Endothelial cell of umbilical vein (primary cell): ENCODE measurements around the gene DKK3. TPM values are rescaled to one million over a fixed set of nuclear protein-coding genes. Genes with fewer than 3 reads are reported as not detected.

Source experiments
- BruUV-seq: library from RNA; stranded (reverse); fragments of 400-500 nt; replicated peaks from 2 replicates; lab custom pipeline; 2021; lab: Mats Ljungman, UMichigan
- CTCF ChIA-PET: fragments of 300-600, 350-600 bp; sonication (Branson Sonifier 250); formaldehyde crosslinking; loops from one replicate; lab custom pipeline; 2021; ENCODE audit warnings: antibody characterized with exemption, inconsistent platforms; lab: Charles Lee
- POLR2A ChIA-PET: fragments of 300-600, 350-600 bp; sonication (Branson Sonifier 250); formaldehyde crosslinking; loops from one replicate; lab custom pipeline; 2021; ENCODE audit warnings: antibody characterized with exemption, inconsistent platforms; lab: Charles Lee
- DNase-seq: peaks from one replicate; pipeline ENCODE4 v3.0.0-alpha.2; 2011; ENCODE audit warnings: low read depth, low spot score
- FAIRE-seq: peaks from 2 replicates; lab custom pipeline; 2011; peaks lifted over from hg19 to GRCh38; lab: Jason Lieb, UNC
- H2AFZ ChIP-seq: 2 replicates; pipeline ENCODE4 v1.6.0; 2012; ENCODE audit warnings: low read depth, low read length, control low read depth, inconsistent platforms
- H3K27ac ChIP-seq: 2 replicates; pipeline ENCODE4 v1.5.1; 2011; ENCODE audit warnings: low read depth, mild to moderate bottlenecking, control low read depth, low read length, moderate library complexity; ENCODE audit not compliant: insufficient read depth
- H3K27me3 ChIP-seq, 2 experiments: 2 replicates each; pipeline versions ENCODE4 v1.6.0 to v1.6.1; 2011; ENCODE audit warnings: low read length in 2 of 2, mixed read lengths in 1 of 2; ENCODE audit not compliant: control insufficient read depth in 2 of 2, insufficient read depth in 2 of 2
- H3K36me3 ChIP-seq, 2 experiments: 2 replicates in 1 of 2; 3 replicates in 1 of 2; pipeline ENCODE4 v1.5.1; 2011; ENCODE audit warnings: low read length in 2 of 2, mild to moderate bottlenecking in 1 of 2, moderate library complexity in 1 of 2; ENCODE audit not compliant: control insufficient read depth in 2 of 2, insufficient read depth in 2 of 2; ENCODE audit errors: extremely low read depth in 1 of 2
- H3K4me1 ChIP-seq: 3 replicates; pipeline ENCODE4 v1.5.1; 2011; ENCODE audit warnings: mild to moderate bottlenecking, low read length; ENCODE audit not compliant: control insufficient read depth, insufficient read depth; ENCODE audit errors: extremely low read depth
- H3K4me2 ChIP-seq: 2 replicates; pipeline ENCODE4 v1.6.1; 2011; ENCODE audit warnings: low read length, control low read depth, mixed read lengths; ENCODE audit not compliant: insufficient read depth
- H3K4me3 ChIP-seq, 3 experiments: fragments of 200-600 bp in 1 of 3; sonication (generic), shearing (Covaris generic) in 1 of 3; replicated peaks in 1 of 3; 2 replicates each; pipeline ENCODE4 v1.5.1; 2011 to 2016; ENCODE audit warnings: control low read depth in 3 of 3, low read length in 3 of 3, mild to moderate bottlenecking in 2 of 3, inconsistent platforms in 1 of 3, low read depth in 1 of 3, moderate library complexity in 1 of 3; ENCODE audit not compliant: insufficient read depth in 1 of 3
- H3K79me2 ChIP-seq: 2 replicates; pipeline ENCODE4 v1.6.0; 2012; ENCODE audit warnings: low read length, inconsistent platforms; ENCODE audit not compliant: control insufficient read depth, insufficient read depth
- H3K9ac ChIP-seq: replicated peaks from 2 replicates; pipeline ENCODE3; 2011; ENCODE audit warnings: low read length, control low read depth; ENCODE audit not compliant: insufficient read depth; ENCODE audit errors: extremely low read depth
- H3K9me1 ChIP-seq: replicated peaks from 3 replicates; pipeline ENCODE4 v1.6.0; 2011; ENCODE audit warnings: mild to moderate bottlenecking, low read length; ENCODE audit not compliant: control insufficient read depth, insufficient read depth; ENCODE audit errors: extremely low read depth
- H3K9me3 ChIP-seq: replicated peaks from 2 replicates; pipeline ENCODE4 v1.5.1; 2012; ENCODE audit warnings: low read length, inconsistent platforms; ENCODE audit not compliant: control insufficient read depth, insufficient read depth
- H4K20me1 ChIP-seq: replicated peaks from 2 replicates; pipeline ENCODE3; 2011; ENCODE audit warnings: mild to moderate bottlenecking, low read length; ENCODE audit not compliant: control insufficient read depth, insufficient read depth; ENCODE audit errors: extremely low read depth
- EZH2 ChIP-seq: IDR thresholded peaks from 2 replicates; pipeline ENCODE4 v1.6.1; 2012; ENCODE audit warnings: borderline replicate concordance, low read depth, mild to moderate bottlenecking, moderate library complexity, low read length, inconsistent platforms; ENCODE audit not compliant: severe bottlenecking
- FOS ChIP-seq: IDR thresholded peaks from 2 replicates; pipeline ENCODE4 v1.6.1; 2011; ENCODE audit warnings: mild to moderate bottlenecking, low read length, moderate library complexity, borderline replicate concordance; ENCODE audit not compliant: insufficient read depth
- GATA2 ChIP-seq: IDR thresholded peaks from 2 replicates; pipeline ENCODE4 v1.7.0; 2011; ENCODE audit warnings: low read depth, mild to moderate bottlenecking, moderate library complexity, mixed read lengths, low read length; ENCODE audit not compliant: insufficient read length, insufficient read depth
- JUN ChIP-seq: IDR thresholded peaks from 2 replicates; pipeline ENCODE4 v1.6.1; 2011; ENCODE audit warnings: borderline replicate concordance, low read depth; ENCODE audit not compliant: insufficient read length, insufficient read depth
- MYC ChIP-seq: IDR thresholded peaks from one replicate; pipeline ENCODE4 v1.6.1; 2011; ENCODE audit warnings: mild to moderate bottlenecking, low read depth, low read length
- POLR2A ChIP-seq: IDR thresholded peaks from 2 replicates; pipeline ENCODE4 v1.6.1; 2012; ENCODE audit warnings: low read depth, mild to moderate bottlenecking, control low read depth, low read length
- POLR2AphosphoS5 ChIP-seq: IDR thresholded peaks from 2 replicates; pipeline ENCODE4 v1.6.1; 2012; ENCODE audit warnings: low read depth, mild to moderate bottlenecking, control low read depth, low read length, moderate library complexity; ENCODE audit not compliant: insufficient read depth
- dilution Hi-C: fragments of 300-500 bp; cut with MboI; formaldehyde crosslinking; loops from one replicate; pipeline ENCODE4 v1.15.0; 2019; ENCODE audit warnings: low sequenced_read_pairs; ENCODE audit not compliant: extremely low pct_ligation_motif_present
- intact Hi-C: fragments of 100-400 bp; cut with micrococcal nuclease; formaldehyde crosslinking; loops from one replicate; pipeline ENCODE4 v1.10.0; 2022
- polyA plus RNA-seq, 4 experiments: library from polyadenylated mRNA; depleted of rRNA in 3 of 4; stranded (reverse) in 3 of 4; unstranded in 1 of 4; fragments of >200 nt; gene quantifications; 2 replicates each; pipeline versions ENCODE4 v1.2.1 to v1.2.3, GENCODE V29; 2011 to 2012; ENCODE audit warnings: missing spikeins in 1 of 4
- total RNA-seq: library from RNA; stranded (reverse); gene quantifications from 2 replicates; pipeline ENCODE4 v1.2.3, GENCODE V29; 2021
- TF ChIP-seq, protein P1 (sequence below): IDR thresholded peaks from 2 replicates; pipeline ENCODE4 v1.6.1; 2011; ENCODE audit not compliant: insufficient read depth, insufficient read length
- TF ChIP-seq, protein P2 (sequence below), 2 donors: IDR thresholded peaks; 1 replicate in 1 of 2; 2 replicates in 1 of 2; pipeline ENCODE4 v1.5.1; 2011; ENCODE audit warnings: low read length in 2 of 2, mild to moderate bottlenecking in 2 of 2, moderate library complexity in 2 of 2, control low read depth in 1 of 2, inconsistent platforms in 1 of 2, low read depth in 1 of 2; ENCODE audit not compliant: insufficient read depth in 1 of 2; ENCODE audit errors: extremely low read depth in 1 of 2

DKK3 gene
- total and polyA plus RNA-seq, 2 donors (not counting 3 experiments of a cell fraction or from before 2014, with no cell fraction given), result 131 to 335 TPM

DNA sequence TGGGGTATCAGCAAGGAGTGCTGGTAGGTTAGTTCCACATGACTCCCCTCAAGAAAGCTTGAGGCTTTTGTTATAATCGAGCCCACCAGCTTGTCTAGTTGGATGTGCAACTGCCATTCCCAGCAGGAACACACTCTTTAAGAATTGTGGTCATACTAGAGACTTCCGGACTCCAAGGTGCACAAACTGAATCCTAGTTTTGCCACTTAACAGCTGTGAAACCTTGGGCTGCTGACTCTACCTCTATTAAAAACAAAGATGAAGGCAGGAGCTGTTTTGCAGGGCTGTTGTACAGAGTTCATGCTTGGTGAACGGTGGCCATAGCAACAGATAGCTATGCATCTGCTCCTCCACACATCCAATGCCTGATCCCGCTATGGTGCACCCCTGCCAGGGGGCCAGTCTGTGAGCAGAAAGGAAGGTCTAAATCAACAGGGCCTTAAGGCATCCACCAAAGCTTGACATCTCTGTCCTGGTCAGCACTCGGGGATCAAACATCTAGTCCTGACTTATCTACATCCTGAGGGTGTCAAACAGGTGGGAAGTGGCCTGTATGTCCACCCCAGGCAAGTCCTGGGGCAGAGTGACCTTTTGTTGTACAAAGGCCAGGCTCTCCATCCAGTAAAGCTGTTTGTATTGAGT is 36.4 kb downstream of the DKK3 start:
- Histone ChIP-seq H3K9me1 (no peaks in the 10 kb centered on the region), H3K4me2 (no peak overlapping the region), H3K4me3 (no peak overlapping the region), H4K20me1 (no peaks in the 10 kb centered on the region), H3K9ac (no peak overlapping the region), H3K4me1 (peaks cover 14% of the 10 kb centered on the region), H3K79me2 (no peaks in the 10 kb centered on the region), H2AFZ (no peak overlapping the region), H3K27ac (no peak overlapping the region), H3K36me3 (peaks cover 0 to 7% of the 10 kb centered on the region in 2 experiments), H3K27me3 (no peaks in the 10 kb centered on the region), H3K9me3 (no peaks in the 10 kb centered on the region)
- BruUV-seq, result no TSS peak
- ChIA-PET POLR2A (no interaction called here), CTCF (interaction anchor here (0.6 to 1.7 kb wide), 7 partner anchors 10 to 72 kb away, joined by 3 to 7 read pairs (median 3); no protein-coding TSS in a partner anchor)
- dilution Hi-C loops (no loop called here), intact Hi-C loops (loop anchor here (10.0 kb wide), 1 partner anchor 723 kb away; no protein-coding TSS in a partner anchor)
- DNase-seq (no peak), FAIRE-seq (no peak)
- no peak for TF ChIP-seq MYC
- TF ChIP-seq POLR2A, result no peak
- no peak for TF ChIP-seq POLR2AphosphoS5
- TF ChIP-seq GATA2, result no peak
- TF ChIP-seq EZH2, result no peak
- no peak for TF ChIP-seq JUN
- TF ChIP-seq, protein P1, sequence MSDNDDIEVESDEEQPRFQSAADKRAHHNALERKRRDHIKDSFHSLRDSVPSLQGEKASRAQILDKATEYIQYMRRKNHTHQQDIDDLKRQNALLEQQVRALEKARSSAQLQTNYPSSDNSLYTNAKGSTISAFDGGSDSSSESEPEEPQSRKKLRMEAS, result no peak
- TF ChIP-seq, protein P2, sequence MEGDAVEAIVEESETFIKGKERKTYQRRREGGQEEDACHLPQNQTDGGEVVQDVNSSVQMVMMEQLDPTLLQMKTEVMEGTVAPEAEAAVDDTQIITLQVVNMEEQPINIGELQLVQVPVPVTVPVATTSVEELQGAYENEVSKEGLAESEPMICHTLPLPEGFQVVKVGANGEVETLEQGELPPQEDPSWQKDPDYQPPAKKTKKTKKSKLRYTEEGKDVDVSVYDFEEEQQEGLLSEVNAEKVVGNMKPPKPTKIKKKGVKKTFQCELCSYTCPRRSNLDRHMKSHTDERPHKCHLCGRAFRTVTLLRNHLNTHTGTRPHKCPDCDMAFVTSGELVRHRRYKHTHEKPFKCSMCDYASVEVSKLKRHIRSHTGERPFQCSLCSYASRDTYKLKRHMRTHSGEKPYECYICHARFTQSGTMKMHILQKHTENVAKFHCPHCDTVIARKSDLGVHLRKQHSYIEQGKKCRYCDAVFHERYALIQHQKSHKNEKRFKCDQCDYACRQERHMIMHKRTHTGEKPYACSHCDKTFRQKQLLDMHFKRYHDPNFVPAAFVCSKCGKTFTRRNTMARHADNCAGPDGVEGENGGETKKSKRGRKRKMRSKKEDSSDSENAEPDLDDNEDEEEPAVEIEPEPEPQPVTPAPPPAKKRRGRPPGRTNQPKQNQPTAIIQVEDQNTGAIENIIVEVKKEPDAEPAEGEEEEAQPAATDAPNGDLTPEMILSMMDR (IDR thresholded peaks at IDR 0.05; ENCODE audit: extremely low read depth in 1 of 2, insufficient read depth in 1 of 2, low read depth in 1 of 2, low read length in 2 of 2), result no peak
- TF ChIP-seq FOS, result no peak
